GM12878 (cell line): ENCODE measurements around the gene PRDX1. TPM values are rescaled to one million over a fixed set of nuclear protein-coding genes. Genes with fewer than 3 reads are reported as not detected.
"Not testable (repeated sequence)": the region's sequence is repeated elsewhere in the genome, so short reads cannot be mapped to it uniquely, and the experiment has no call there.

Source experiments
- ATAC-seq: fragments of 200-7000 bp; cut with Tn5 transposase; 3 replicates; pipeline ENCODE4 v1.9.1; 2020; ENCODE audit warnings: mild to moderate bottlenecking, moderate library complexity
- BruUV-seq: library from RNA; stranded (reverse); fragments of 400-500 nt; replicated peaks from 2 replicates; lab custom pipeline; 2021; lab: Mats Ljungman, UMichigan
- CTCF ChIA-PET: fragments of 300-600 bp; sonication (Branson Sonifier 250); formaldehyde crosslinking; extraction: SDS; loops from one replicate; lab custom pipeline; 2021; ENCODE audit warnings: inconsistent platforms; lab: Yijun Ruan, JAX
- POLR2A ChIA-PET: fragments of 350-600 bp; formaldehyde crosslinking; extraction: SDS; loops from one replicate; lab custom pipeline; 2021; ENCODE audit warnings: inconsistent platforms; lab: Charles Lee
- RAD21 ChIA-PET: fragments of 300-600 bp; sonication (Branson Sonifier 250); formaldehyde crosslinking; loops from one replicate; lab custom pipeline; 2023; ENCODE audit warnings: antibody characterized with exemption; ENCODE audit not compliant: unreplicated experiment; lab: Charles Lee
- SMC1A ChIA-PET: fragments of 300-600 bp; sonication (Branson Sonifier 250); formaldehyde crosslinking; loops from one replicate; lab custom pipeline; 2023; ENCODE audit not compliant: unreplicated experiment, uncharacterized antibody; lab: Charles Lee
- DNase-seq: peaks from one replicate; pipeline ENCODE4 v3.0.0-alpha.2; 2011; ENCODE audit warnings: low read depth, low spot score
- FAIRE-seq: peaks from 3 replicates; lab custom pipeline; 2011; peaks lifted over from hg19 to GRCh38; lab: Jason Lieb, UNC
- H2AFZ ChIP-seq: 2 replicates; pipeline ENCODE4 v1.6.0; 2011; ENCODE audit warnings: low read depth, low read length, control low read depth; ENCODE audit not compliant: control insufficient read depth
- H3K27ac ChIP-seq: 2 replicates; pipeline ENCODE4 v1.5.1; 2011; ENCODE audit warnings: control low read depth; ENCODE audit not compliant: control insufficient read depth, insufficient read depth
- H3K27me3 ChIP-seq, 2 experiments: replicated peaks in 1 of 2; 2 replicates each; pipeline versions ENCODE4 v1.6.0 to v1.6.1; 2011; ENCODE audit warnings: low read length in 1 of 2; ENCODE audit not compliant: control insufficient read depth in 2 of 2, insufficient read depth in 2 of 2
- H3K36me3 ChIP-seq, 2 experiments: 2 replicates each; pipeline ENCODE4 v1.5.1; 2011; ENCODE audit warnings: low read length in 1 of 2; ENCODE audit not compliant: control insufficient read depth in 2 of 2, insufficient read depth in 2 of 2
- H3K4me1 ChIP-seq: 2 replicates; pipeline ENCODE4 v1.6.1; 2011; ENCODE audit warnings: mild to moderate bottlenecking, low read length, moderate library complexity, mixed read lengths; ENCODE audit not compliant: control insufficient read depth, insufficient read depth
- H3K4me2 ChIP-seq: 2 replicates; pipeline ENCODE4 v1.6.0; 2011; ENCODE audit warnings: control low read depth; ENCODE audit not compliant: control insufficient read depth, insufficient read depth
- H3K4me3 ChIP-seq: fragments of 200-600 bp; sonication (generic); 2 replicates; pipeline ENCODE4 v1.5.1; 2016
- H3K79me2 ChIP-seq: 2 replicates; pipeline ENCODE4 v1.6.0; 2011; ENCODE audit warnings: low read length; ENCODE audit not compliant: control insufficient read depth, insufficient read depth
- H3K9ac ChIP-seq: 2 replicates; pipeline ENCODE4 v1.8.0; 2011; ENCODE audit warnings: low read length, control low read depth, mixed read lengths; ENCODE audit not compliant: control insufficient read depth, insufficient read depth
- H3K9me3 ChIP-seq: replicated peaks from 3 replicates; pipeline ENCODE4 v1.5.1; 2011; ENCODE audit warnings: mild to moderate bottlenecking, low read length; ENCODE audit not compliant: control insufficient read depth, insufficient read depth
- H4K20me1 ChIP-seq: 2 replicates; pipeline ENCODE4 v1.6.0; 2011; ENCODE audit not compliant: control insufficient read depth, insufficient read depth
- ATF7 ChIP-seq: fragments of 450-650 bp; IDR thresholded peaks from 2 replicates; pipeline ENCODE4 v1.6.1; 2016; ENCODE audit warnings: low read depth, mild to moderate bottlenecking
- BCL11A ChIP-seq: IDR thresholded peaks from 2 replicates; pipeline ENCODE4 v1.6.1; 2011; ENCODE audit warnings: low read depth, low read length
- CREM ChIP-seq: IDR thresholded peaks from 2 replicates; pipeline ENCODE4 v1.6.1; 2014; ENCODE audit warnings: antibody characterized with exemption, low read depth
- EED ChIP-seq: sonication (generic); IDR thresholded peaks from 2 replicates; pipeline ENCODE4 v1.6.1; 2016; ENCODE audit warnings: antibody characterized with exemption, low read depth
- ETV6 ChIP-seq, 2 experiments: fragments of 450-650 bp in 1 of 2; IDR thresholded peaks in 1 of 2; conservative IDR thresholded peaks in 1 of 2; 2 replicates each; pipeline ENCODE4 v1.6.1; 2014; ENCODE audit warnings: antibody characterized with exemption in 1 of 2, borderline replicate concordance in 1 of 2, low read depth in 1 of 2, mild to moderate bottlenecking in 1 of 2, moderate library complexity in 1 of 2
- IKZF1 ChIP-seq: fragments of 450-650 bp; conservative IDR thresholded peaks from 2 replicates; pipeline ENCODE4 v1.6.1; 2017; ENCODE audit warnings: antibody characterized with exemption, mild to moderate bottlenecking
- MEF2A ChIP-seq: IDR thresholded peaks from 2 replicates; pipeline ENCODE4 v1.6.1; 2011; ENCODE audit warnings: low read depth, mild to moderate bottlenecking, low read length, moderate library complexity; ENCODE audit not compliant: insufficient read depth
- MTA3 ChIP-seq: IDR thresholded peaks from 2 replicates; pipeline ENCODE4 v1.6.1; 2012; ENCODE audit warnings: low read length, inconsistent platforms, borderline replicate concordance
- PKNOX1 ChIP-seq: fragments of 450-650 bp; IDR thresholded peaks from 2 replicates; pipeline ENCODE4 v1.6.1; 2016; ENCODE audit warnings: mild to moderate bottlenecking
- RAD21 ChIP-seq: IDR thresholded peaks from 2 replicates; pipeline ENCODE4 v1.6.1; 2011; ENCODE audit warnings: mild to moderate bottlenecking, low read depth, low read length, moderate library complexity; ENCODE audit not compliant: insufficient read depth
- SREBF2 ChIP-seq: IDR thresholded peaks from 2 replicates; pipeline ENCODE4 v1.6.1; 2012; ENCODE audit warnings: mild to moderate bottlenecking, low read length
- WGBS: methylation state at CpG from one replicate; pipeline ENCODE4 v1.1.6; 2016; ENCODE audit warnings: low lambda C conversion rate; ENCODE audit not compliant: insufficient replicate concordance, insufficient coverage; ENCODE audit errors: missing lambda C conversion rate; 5-methylcytosine and 5-hydroxymethylcytosine counted together
- in situ Hi-C: fragments of 300-500 bp; cut with MboI; formaldehyde crosslinking; loops from 9 replicates; pipeline ENCODE4 v1.14.3; 2018; ENCODE audit warnings: mixed read lengths
- intact Hi-C: fragments of 100-400 bp; cut with micrococcal nuclease; formaldehyde crosslinking; loops from one replicate; pipeline ENCODE4 v1.14.2; 2022; ENCODE audit not compliant: unreplicated experiment
- polyA plus RNA-seq, 11 experiments: library from polyadenylated mRNA; depleted of rRNA in 4 of 11; unstranded in 6 of 11; stranded (reverse) in 5 of 11; fragments of >200 nt; fragmentation: Nextera tagmentation in 4 of 11; fragmentation: Illumina TruSeq in 1 of 11; extraction: Ambion mirVana in 4 of 11; extraction: Trizol in 1 of 11; gene quantifications; 1 replicate in 1 of 11; 2 replicates in 10 of 11; pipeline versions ENCODE4 v1.2.1 to v1.2.3, GENCODE V29; 2011 to 2016; ENCODE audit warnings: inconsistent platforms in 2 of 11, missing spikeins in 2 of 11, low read depth in 1 of 11
- total RNA-seq, 4 experiments: library from RNA; depleted of rRNA in 3 of 4; stranded (reverse); fragments of >200 nt in 3 of 4; fragmentation: Illumina TruSeq in 1 of 4; extraction: Trizol in 1 of 4; gene quantifications; 2 replicates each; pipeline versions ENCODE4 v1.2.1 to v1.2.3, GENCODE V29; 2013 to 2021
- TF ChIP-seq, protein P1 (sequence below): IDR thresholded peaks from 2 replicates; pipeline ENCODE4 v1.6.1; 2012; ENCODE audit warnings: low read length, inconsistent platforms

Gene PRDX1
- total and polyA plus RNA-seq, 10 of the 15 experiments (the other 5 are each of a cell fraction or from before 2014, with no cell fraction given), result 659 to 1,775 (median 811) TPM

- Histone ChIP-seq H3K9ac (peak overlapping the region; percentile 65), H3K27me3 (no peaks in the 10 kb centered on the region), H3K27ac (no peak overlapping the region), H4K20me1 (no peaks in the 10 kb centered on the region), H3K4me2 (peak overlapping the region; percentile 90), H3K9me3 (no peaks in the 10 kb centered on the region), H3K4me1 (peaks cover 4% of the 10 kb centered on the region; the same call in 1 of the 2 replicates), H3K36me3 (no peaks in the 10 kb centered on the region), H3K4me3 (peak overlapping the region; percentile 83), H3K79me2 (peaks cover 4% of the 10 kb centered on the region), H2AFZ (peak overlapping the region; percentile 71)
- CTCF ChIA-PET, result interaction anchor here (0.6 to 11.9 kb wide), 10 partner anchors 17 to 474 kb away, joined by 3 to 508 read pairs (median 48); partner anchors contain the start of genes HECTD3, HPDL, MUTYH and TOE1
- POLR2A ChIA-PET, result interaction anchor here (0.5 to 4.5 kb wide), 9 partner anchors 10 to 150 kb away, joined by 4 to 42 read pairs (median 6); partner anchors contain the start of genes CCDC163, MMACHC, MUTYH and TOE1
- SMC1A ChIA-PET, result interaction anchor here (0.7 to 9.3 kb wide), 14 partner anchors 11 to 477 kb away, joined by 3 to 369 read pairs (median 15); partner anchors contain the start of genes CCDC163, HECTD3, MMACHC and MUTYH
- FAIRE-seq (no peak), DNase-seq (no peak), ATAC-seq (no peak)
- RAD21 ChIA-PET, result interaction anchor here (0.8 to 9.3 kb wide), 16 partner anchors 10 to 478 kb away, joined by 3 to 319 read pairs (median 12); partner anchors contain the start of genes CCDC163, HECTD3, MMACHC and MUTYH
- intact Hi-C loops (loop anchor here (5.0 kb wide), 1 partner anchor 763 kb away; no protein-coding TSS in a partner anchor), in situ Hi-C loops (loop anchor here (5.0 to 10.0 kb wide), 3 partner anchors 128 to 755 kb away; partner anchors contain the start of genes HECTD3, KIF2C, RNU5D-1 and UROD)
- BruUV-seq, result no TSS peak
- TF ChIP-seq RAD21 (0 out of 2 replicates have a peak, but pooled peaks have one; percentile 7), SREBF2 (no peak)
- under 1% methylated on average over 17 of the region's 17 CpGs for WGBS
Observed at GRCh38 chr1:45490121-45490625, 31.5 kb downstream of the PRDX1 start.

- WGBS, result under 1% methylated on average over 14 of the region's 14 CpGs
- peak overlapping the region; percentile 90 for H3K4me2 ChIP-seq
- intact Hi-C loops, H3K27ac ChIP-seq, FAIRE-seq, DNase-seq, H3K27me3 ChIP-seq, H3K36me3 ChIP-seq, H3K79me2 ChIP-seq, H3K4me1 ChIP-seq, in situ Hi-C loops, H3K9me3 ChIP-seq, H4K20me1 ChIP-seq, H2AFZ ChIP-seq: not testable (repeated sequence)
- ChIA-PET RAD21 (interaction anchor here (1.3 to 9.3 kb wide), 7 partner anchors 11 to 478 kb away, joined by 3 to 319 read pairs (median 38); partner anchors contain the start of genes CCDC163, MMACHC, MUTYH and TOE1), CTCF (interaction anchor here (0.7 to 11.9 kb wide), 9 partner anchors 10 to 775 kb away, joined by 3 to 508 read pairs (median 3); partner anchors contain the start of genes MUTYH and TOE1), POLR2A (interaction anchor here (1.0 to 4.5 kb wide), 8 partner anchors 11 to 152 kb away, joined by 3 to 42 read pairs (median 6); partner anchors contain the start of genes CCDC163 and MMACHC), SMC1A (interaction anchor here (0.7 to 9.3 kb wide), 10 partner anchors 13 to 476 kb away, joined by 3 to 369 read pairs (median 15); partner anchors contain the start of genes HECTD3, NASP and UROD)
- peak overlapping the region; percentile 83 for H3K4me3 ChIP-seq
- peak; percentile 7; the same call in 1 of the 3 replicates for ATAC-seq
- BruUV-seq, result TSS peak; percentile 57
- H3K9ac ChIP-seq, result 0 out of 2 replicates have a peak overlapping the region, but pooled peaks have one; percentile 65
- TF ChIP-seq, protein P1, sequence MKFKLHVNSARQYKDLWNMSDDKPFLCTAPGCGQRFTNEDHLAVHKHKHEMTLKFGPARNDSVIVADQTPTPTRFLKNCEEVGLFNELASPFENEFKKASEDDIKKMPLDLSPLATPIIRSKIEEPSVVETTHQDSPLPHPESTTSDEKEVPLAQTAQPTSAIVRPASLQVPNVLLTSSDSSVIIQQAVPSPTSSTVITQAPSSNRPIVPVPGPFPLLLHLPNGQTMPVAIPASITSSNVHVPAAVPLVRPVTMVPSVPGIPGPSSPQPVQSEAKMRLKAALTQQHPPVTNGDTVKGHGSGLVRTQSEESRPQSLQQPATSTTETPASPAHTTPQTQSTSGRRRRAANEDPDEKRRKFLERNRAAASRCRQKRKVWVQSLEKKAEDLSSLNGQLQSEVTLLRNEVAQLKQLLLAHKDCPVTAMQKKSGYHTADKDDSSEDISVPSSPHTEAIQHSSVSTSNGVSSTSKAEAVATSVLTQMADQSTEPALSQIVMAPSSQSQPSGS, result peak; percentile 30; the same call in 1 of the 2 replicates
- TF ChIP-seq MTA3 (0 out of 2 replicates have a peak, but pooled peaks have one; percentile 37), EED (peak; percentile 81), IKZF1 (peak; percentile 80), MEF2A (0 out of 2 replicates have a peak, but pooled peaks have one; percentile 17), BCL11A (0 out of 2 replicates have a peak, but pooled peaks have one; percentile 37), PKNOX1 (0 out of 2 replicates have a peak, but pooled peaks have one; percentile 8), ATF7 (peak; percentile 67), CREM (peak; percentile 41; the same call in 1 of the 2 replicates), ETV6 (conservative IDR thresholded peaks at IDR 0.05 in 1 of 2, IDR thresholded peaks at IDR 0.05 in 1 of 2; ENCODE audit: borderline replicate concordance in 1 of 2, low read depth in 1 of 2) (peak in 1 of 2 experiments; percentile 24; a peak in 1 of 4 replicates)
Observed at GRCh38 chr1:45489379-45489778, 32.3 kb downstream of the PRDX1 start.
